ENCODE measurements around the gene TNFAIP8L1.

Gene TNFAIP8L1

DNA sequence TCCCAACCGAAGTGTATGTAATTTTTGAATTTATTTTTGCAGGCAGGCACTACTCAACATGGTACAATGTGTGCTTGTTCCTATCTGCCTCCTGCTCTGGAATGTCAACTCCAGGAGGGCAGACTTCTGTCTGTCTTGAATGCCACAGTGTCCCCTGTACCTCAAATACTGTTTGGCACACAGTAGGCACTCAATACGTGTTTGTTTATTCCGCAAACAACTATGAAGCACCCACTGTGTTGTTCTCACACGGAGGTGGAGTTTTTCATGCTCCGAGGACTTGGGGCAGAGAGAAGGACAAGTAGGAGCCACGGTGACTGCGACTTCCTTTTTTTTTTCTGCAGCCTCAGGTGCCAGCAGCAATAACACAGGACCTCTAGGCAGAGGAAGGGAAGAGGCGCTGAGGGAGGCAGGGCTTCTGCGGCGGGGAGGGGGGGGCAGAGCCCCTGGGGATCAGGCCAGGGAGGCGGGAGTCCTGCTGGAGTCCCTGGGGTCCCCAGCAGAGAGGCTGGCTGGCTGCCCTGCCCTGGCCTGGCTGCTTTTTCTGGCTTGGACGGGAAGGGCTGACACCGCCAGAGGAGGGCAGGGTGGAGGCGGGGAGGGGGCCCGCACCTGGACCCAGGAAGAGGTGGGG lies 29.3 kb upstream of the TNFAIP8L1 start (continued):
- TF ChIP-seq ZNF18 (tag by site-specific recombination; IDR thresholded peaks at IDR 0.05) = no peak
- TF ChIP-seq ZBTB1 (tag by site-specific recombination; IDR thresholded peaks at IDR 0.05) = no peak
- TF ChIP-seq ZNF146 (tag by site-specific recombination; IDR thresholded peaks at IDR 0.05) = no peak
- peak; percentile 95 for TF ChIP-seq ZIC2 (tag by site-specific recombination; IDR thresholded peaks at IDR 0.05)
- peak; percentile 37 for TF ChIP-seq SP2 (tag by site-specific recombination; IDR thresholded peaks at IDR 0.05)
- TF ChIP-seq GFI1B (tag by site-specific recombination; IDR thresholded peaks at IDR 0.05) = no peak

- Histone ChIP-seq H3K27ac (ENCODE audit: extremely low read depth, low read depth, low read length) (no peak overlapping the region), H3K4me3 (ENCODE audit: low read depth, low read length) (no peak overlapping the region), H3K9me3 (ENCODE audit: control insufficient read depth, insufficient read depth, low read depth, low read length) (no peaks in the 10 kb centered on the region), H3K36me3 (ENCODE audit: control insufficient read depth in 2 of 2, insufficient read depth in 1 of 2, low read length in 2 of 2) (no peaks in the 10 kb centered on the region), H3K4me1 (ENCODE audit: control insufficient read depth, insufficient read depth, low read length) (no peaks in the 10 kb centered on the region)
- TF ChIP-seq ZNF37A (tag by site-specific recombination; IDR thresholded peaks at IDR 0.05) (no peak), ZBTB11 (tag by site-specific recombination; conservative IDR thresholded peaks at IDR 0.05; ENCODE audit: low read depth) (no peak), REST (tag by site-specific recombination; IDR thresholded peaks at IDR 0.05) (no peak), ZNF664 (tag by site-specific recombination; IDR thresholded peaks at IDR 0.05) (no peak), TSHZ1 (tag by site-specific recombination; IDR thresholded peaks at IDR 0.05; ENCODE audit: borderline replicate concordance) (no peak), SETDB1 (IDR thresholded peaks at IDR 0.05; ENCODE audit: insufficient read length, low read length) (no peak), ZNF785 (tag by site-specific recombination; IDR thresholded peaks at IDR 0.05) (no peak), ZNF24 (tag by site-specific recombination; IDR thresholded peaks at IDR 0.05) (no peak), ZNF132 (tag by site-specific recombination; IDR thresholded peaks at IDR 0.05; ENCODE audit: borderline replicate concordance) (no peak), ZNF571 (tag by site-specific recombination; IDR thresholded peaks at IDR 0.05) (no peak), KLF8 (tag by site-specific recombination; IDR thresholded peaks at IDR 0.05) (no peak), ZNF548 (tag by site-specific recombination; IDR thresholded peaks at IDR 0.05) (no peak), ZNF670 (tag by site-specific recombination; IDR thresholded peaks at IDR 0.05; ENCODE audit: low read depth) (no peak), ZNF561 (tag by site-specific recombination; IDR thresholded peaks at IDR 0.05; ENCODE audit: borderline replicate concordance) (no peak), SP3 (tag by site-specific recombination; IDR thresholded peaks at IDR 0.05) (no peak)
- CTCF ChIA-PET = interaction anchor here (0.7 kb wide), 1 partner anchor 60 kb away, joined by 5 read pairs; no protein-coding TSS in a partner anchor
- POLR2A ChIA-PET = no interaction called here
Measured at GRCh38 chr19:4613254-4613751, 26.0 kb upstream of the TNFAIP8L1 start.

All from HEK293 (cell line).